ENCODE data around the gene LRRC8B.
"Not testable (repeated sequence)": the region's sequence is repeated elsewhere in the genome, so short reads cannot be mapped to it uniquely, and the experiment has no call there.

Gene LRRC8B

GRCh38 chr1:89524369-89525168 is at the start of gene LRRC8B:
Gene LRRC8B (plus strand): TSS chr1:89524829. CDS start chr1:89582651, 57,822 bp downstream.
- peak; percentile 61 for DNase-seq

GRCh38 chr1:89475269-89475668 is 49.4 kb upstream of the LRRC8B start:
- no peak for DNase-seq

GRCh38 chr1:89476072-89476471 is 48.6 kb upstream of the LRRC8B start:
- DNase-seq, result no peak

- peak; percentile 88 for DNase-seq
These were observed 41.4 kb upstream of the LRRC8B start for GRCh38 chr1:89483010-89483756.

GRCh38 chr1:89483757-89484077 is 40.9 kb upstream of the LRRC8B start:
- no peak for DNase-seq

DNA sequence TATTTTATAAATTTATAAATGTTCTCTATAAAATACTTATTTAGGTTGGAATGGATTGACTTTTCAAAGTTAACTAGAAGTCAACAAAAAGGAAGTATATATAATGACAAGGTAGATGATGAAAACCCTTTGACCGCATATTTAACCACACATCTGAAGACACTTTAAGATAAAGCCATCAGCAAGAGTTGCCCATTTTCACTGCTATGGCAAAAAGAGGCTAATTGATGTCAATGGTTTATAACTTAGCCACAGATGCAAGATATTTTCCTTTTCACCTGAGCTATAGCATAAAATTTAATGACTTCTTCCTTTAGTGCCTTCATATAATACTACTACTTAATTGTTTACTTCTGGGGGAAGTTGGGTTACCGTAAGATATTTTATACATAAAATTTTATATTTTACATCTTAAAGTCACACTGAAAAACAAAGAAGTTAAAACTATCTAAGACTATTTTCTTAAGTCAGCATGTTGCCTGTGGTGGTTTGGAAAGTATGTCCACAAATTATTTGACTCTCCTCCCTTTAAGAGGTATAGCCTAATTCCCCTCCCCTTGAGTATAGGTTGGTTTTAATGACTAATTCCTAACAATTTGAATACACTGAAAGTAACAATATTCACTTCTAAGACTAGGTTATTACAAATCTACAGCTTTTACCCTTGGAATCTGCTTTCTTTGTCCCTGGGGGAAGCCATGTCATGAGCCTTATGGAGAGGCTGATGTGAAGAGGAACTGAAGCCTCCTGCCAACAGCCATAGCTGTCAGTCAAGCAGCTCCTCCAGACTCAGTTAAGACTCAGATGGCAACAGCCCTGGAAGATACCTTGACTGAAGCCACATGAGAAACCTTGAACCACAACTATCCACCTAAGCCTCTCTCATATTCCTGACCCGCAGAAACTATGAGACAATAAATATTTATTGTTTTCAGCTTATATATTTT is 40.3 kb upstream of the LRRC8B start:
- DNase-seq, result no peak

GRCh38 chr1:89487972-89488371 is 36.7 kb upstream of the LRRC8B start:
- DNase-seq, result no peak

DNA sequence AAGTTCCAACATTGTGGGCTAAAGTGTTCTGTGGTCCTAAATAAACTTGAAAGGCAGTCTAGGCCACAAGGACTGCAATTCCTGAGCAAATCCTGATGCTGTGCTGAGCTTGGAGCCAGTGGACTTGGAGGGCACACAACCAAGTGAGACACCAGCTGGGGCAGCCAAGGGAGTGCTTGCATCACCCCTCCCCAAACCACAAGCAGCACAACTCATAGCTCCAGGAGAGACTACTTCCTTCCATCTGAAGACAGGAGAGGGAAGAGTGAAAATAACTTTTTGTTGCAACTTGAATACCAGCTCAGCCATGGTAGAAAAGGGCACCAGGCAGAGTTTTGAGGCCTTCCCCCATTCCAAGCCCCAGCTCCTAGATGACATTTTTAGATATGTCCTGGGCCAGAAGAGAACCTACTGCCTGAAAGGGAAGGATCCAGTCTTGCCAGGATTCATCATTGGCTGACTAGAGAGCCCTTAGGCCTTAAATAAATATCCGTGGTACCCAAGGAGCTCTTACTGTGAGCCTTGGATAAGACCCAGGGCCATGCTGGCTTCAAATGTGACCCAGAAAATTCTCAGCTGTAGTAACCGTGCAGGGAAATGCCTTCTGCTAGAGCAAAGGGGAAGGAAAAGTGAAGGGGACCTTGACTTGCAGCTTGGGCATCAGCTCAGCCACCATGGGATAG is 35.4 kb upstream of the LRRC8B start:
- DNase-seq, result no peak

GRCh38 chr1:89490389-89490788 is 34.2 kb upstream of the LRRC8B start:
- no peak for DNase-seq

DNA sequence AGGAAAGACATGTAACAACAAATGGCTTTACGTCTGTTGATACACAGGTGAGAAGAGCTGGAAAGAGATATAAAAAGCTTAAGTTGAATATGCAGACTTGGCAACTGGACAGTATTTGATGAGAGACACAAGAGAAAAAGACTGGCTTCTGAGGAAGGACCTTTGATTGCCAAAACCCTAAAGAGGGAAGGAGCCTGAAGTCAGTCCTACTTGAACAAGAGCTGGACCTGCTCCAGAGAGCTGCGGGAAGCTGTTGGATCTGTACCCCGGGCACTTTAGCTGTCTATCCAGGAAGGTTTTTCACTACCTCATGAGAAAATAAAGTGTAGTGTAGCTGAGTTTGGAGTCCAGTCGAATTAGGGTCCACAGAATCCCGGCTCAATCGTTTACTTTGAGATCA is 25.3 kb upstream of the LRRC8B start:
- DNase-seq, result no peak

- DNase-seq, result no peak
These were observed 22.6 kb upstream of the LRRC8B start for GRCh38 chr1:89502042-89502441.

- DNase-seq, result no peak
These were observed 21.7 kb upstream of the LRRC8B start for GRCh38 chr1:89502895-89503294.

GRCh38 chr1:89503690-89504089 is 20.9 kb upstream of the LRRC8B start:
- DNase-seq, result no peak

- not testable (repeated sequence) for DNase-seq
These were observed 14.6 kb upstream of the LRRC8B start for GRCh38 chr1:89510061-89510460.

DNA sequence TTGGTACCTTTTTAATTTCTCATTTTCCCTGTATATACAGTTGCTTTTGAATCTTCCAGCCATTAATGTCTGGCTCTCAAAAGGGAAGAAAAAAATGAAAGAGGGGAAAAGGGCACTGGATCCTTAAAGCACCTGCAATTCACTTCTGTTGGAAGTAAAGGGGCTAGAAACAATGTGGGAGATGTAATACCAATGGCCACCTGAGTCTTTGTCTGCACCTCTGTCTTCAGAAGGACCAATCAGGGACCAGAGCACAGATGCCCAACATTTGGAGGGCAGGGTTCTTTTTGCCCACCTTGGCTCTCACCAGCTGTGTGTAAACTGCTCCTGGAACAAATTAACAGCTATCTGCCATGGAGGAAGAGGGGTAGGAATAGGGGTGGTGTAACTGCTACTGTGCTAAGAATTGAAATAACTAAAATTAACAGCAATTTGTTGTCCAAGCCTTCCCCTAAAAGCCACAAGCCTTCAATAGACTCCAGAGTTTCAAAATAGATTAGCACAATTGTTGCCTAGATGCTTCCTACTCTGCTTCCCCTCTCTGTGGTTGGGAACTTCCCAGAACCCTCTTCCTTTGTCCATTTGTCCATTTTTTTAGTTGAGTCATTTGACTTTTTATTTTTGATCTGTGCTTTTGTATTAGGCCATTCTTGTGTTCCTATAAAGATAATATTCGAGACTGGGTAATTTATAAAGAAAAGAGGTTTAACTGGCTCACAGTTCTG is 11.5 kb upstream of the LRRC8B start:
- DNase-seq, result no peak

DNA sequence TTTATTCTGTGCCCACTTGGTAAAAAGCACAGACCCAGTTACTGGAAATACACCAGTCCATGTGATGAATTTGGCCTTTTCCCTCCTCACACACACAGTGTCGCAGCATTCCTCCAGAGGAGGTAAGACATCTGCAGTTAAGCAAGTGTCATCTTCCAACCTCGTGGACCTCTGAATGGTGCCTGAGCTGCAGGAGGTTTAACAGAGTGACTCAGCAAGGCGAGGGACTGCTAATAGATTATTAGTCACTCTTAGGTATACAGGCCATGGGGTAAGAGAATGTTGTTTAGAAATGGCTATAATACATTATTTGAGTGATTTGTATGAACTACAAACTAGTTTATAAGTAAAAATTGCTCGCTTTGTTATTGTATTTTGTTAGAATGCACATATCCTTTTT is 8.6 kb upstream of the LRRC8B start:
- no peak for DNase-seq

- no peak for DNase-seq
These were observed 6.4 kb upstream of the LRRC8B start for GRCh38 chr1:89518221-89518631.

- DNase-seq, result peak; percentile 36
These were observed 4.8 kb upstream of the LRRC8B start for GRCh38 chr1:89519779-89520358.

GRCh38 chr1:89521977-89522376 is 2.7 kb upstream of the LRRC8B start:
- DNase-seq, result not testable (repeated sequence)

DNA sequence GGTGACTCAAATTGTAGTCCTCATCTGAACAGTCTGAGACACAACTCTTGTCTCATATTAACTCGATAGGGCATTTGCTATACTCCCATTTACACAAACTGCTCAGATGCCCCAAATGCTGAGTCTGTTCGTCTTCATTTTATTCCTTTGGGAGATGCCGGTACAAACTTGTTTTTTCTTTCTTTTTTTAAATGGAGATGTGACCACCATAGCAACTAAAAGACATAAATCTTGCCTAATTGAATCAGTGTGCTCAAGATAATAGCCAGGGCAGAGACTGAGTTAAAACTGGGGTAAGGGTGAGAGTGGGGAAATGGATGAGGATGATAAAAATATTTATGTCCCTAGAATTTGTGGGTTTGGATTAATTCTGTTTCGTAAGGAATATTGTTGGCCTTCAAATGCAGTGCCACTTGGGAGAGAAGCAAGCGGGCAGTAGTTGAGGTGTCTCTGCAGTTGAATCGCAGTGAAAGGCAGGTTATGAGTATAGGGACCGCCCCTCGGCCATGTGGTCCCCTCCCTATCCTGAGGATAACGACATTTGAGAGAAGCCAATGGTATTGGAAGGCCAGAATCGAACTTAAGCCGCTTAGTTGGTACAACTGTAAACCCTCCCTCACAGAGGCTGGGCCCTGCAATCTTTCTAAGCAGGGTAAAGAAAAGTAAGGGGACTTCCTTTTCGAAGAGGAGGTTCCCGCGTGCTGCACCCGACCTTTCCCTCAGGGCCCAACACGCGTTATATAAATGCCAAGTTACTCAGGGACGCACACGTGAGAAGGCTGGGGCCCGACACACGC is 859 bp upstream of the LRRC8B start:
- DNase-seq, result peak; percentile 50

Data from NCI-H1694 (cell line).